Testis (tissue), 2 donors: ENCODE measurements around the gene SND1.

Experiments
- POLR2A ChIP-seq: fragments of 450-650 bp; IDR thresholded peaks from one replicate; pipeline ENCODE4 v1.6.1; 2017; ENCODE audit warnings: antibody characterized with exemption, mild to moderate bottlenecking, moderate library complexity
- TF ChIP-seq, protein P1 (sequence below), 3 experiments: fragments of 450-650 bp in 2 of 3; fragments of 200-600 bp in 1 of 3; sonication (generic) in 1 of 3; IDR thresholded peaks; one replicate each; pipeline ENCODE4 v1.5.1; 2016 to 2019; ENCODE audit warnings: antibody characterized with exemption in 3 of 3, mild to moderate bottlenecking in 2 of 3, moderate library complexity in 1 of 3

DNA sequence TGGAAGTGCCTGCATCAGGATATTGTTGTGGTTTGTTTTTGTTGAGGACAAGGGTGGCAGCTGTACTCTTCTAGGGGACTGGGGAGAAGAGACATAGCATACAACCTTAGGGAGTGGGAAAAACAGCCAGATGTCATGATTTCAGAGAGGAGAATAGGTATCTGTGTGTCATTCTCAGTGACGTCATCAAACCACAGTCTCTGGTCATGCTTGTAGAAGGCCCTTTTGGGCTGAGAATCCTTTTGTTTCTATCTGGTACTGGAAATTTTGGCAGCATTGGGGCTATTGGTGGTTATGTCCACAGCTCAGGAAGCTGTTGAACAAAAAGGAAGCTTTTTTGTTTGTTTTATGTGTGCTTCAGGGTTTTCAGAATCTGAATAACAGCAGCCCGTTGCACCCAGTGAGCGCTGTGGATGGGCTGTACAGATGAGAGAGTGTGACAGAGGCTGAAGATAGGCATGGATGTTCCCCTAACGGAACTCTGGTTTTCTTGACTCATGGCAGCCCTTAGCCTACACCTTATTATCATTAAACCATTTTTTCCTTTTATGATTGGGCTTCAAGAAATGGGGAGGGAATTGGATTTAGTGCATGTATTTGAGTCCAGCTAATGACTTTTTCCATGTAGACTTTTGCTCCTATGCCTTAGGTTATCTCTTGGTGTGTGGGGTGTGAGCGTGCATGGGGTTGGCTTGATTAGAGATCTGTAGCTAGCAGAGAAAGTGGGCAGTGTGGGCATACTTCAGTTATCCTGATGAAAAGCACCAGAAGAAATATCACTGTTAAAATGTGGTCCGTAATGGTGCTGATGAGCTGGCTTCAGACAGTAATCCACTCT, 65.7 kb downstream of the SND1 start:
- TF ChIP-seq, protein P1, sequence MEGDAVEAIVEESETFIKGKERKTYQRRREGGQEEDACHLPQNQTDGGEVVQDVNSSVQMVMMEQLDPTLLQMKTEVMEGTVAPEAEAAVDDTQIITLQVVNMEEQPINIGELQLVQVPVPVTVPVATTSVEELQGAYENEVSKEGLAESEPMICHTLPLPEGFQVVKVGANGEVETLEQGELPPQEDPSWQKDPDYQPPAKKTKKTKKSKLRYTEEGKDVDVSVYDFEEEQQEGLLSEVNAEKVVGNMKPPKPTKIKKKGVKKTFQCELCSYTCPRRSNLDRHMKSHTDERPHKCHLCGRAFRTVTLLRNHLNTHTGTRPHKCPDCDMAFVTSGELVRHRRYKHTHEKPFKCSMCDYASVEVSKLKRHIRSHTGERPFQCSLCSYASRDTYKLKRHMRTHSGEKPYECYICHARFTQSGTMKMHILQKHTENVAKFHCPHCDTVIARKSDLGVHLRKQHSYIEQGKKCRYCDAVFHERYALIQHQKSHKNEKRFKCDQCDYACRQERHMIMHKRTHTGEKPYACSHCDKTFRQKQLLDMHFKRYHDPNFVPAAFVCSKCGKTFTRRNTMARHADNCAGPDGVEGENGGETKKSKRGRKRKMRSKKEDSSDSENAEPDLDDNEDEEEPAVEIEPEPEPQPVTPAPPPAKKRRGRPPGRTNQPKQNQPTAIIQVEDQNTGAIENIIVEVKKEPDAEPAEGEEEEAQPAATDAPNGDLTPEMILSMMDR (IDR thresholded peaks at IDR 0.05), result no peak
- TF ChIP-seq POLR2A, result no peak
